Esophagus mucosa (tissue), 1 donor: ENCODE measurements around the gene TSG101. TPM values are rescaled to one million over a fixed set of nuclear protein-coding genes. Genes with fewer than 3 reads are reported as not detected.

Experiments
- ATAC-seq: fragments of 200-7000 bp; cut with Tn5 transposase; one replicate; pipeline ENCODE4 v1.9.1; 2020
- total RNA-seq: library from RNA; stranded (reverse); gene quantifications from one replicate; pipeline ENCODE4 v1.2.4, GENCODE V29; 2023
- donor health status: DM: yes; HTN: yes; CAD: no.

TSG101 gene
- 52.9 TPM for total RNA-seq

- ATAC-seq = peak; percentile 96
These were observed at the start of gene TSG101 for GRCh38 chr11:18526521-18527296. Gene TSG101, minus strand, starts transcription at chr11:18526942. Its CDS starts 126 bp downstream, at chr11:18526816.

- ATAC-seq = no peak
These were observed 48.6 kb upstream of the TSG101 start for GRCh38 chr11:18575361-18575760.

GRCh38 chr11:18567081-18567480 lies 40.3 kb upstream of the TSG101 start:
- no peak for ATAC-seq

GRCh38 chr11:18566406-18566805 lies 39.7 kb upstream of the TSG101 start:
- no peak for ATAC-seq

GRCh38 chr11:18564149-18564548 lies 37.4 kb upstream of the TSG101 start:
- ATAC-seq = no peak

- no peak for ATAC-seq
These were observed 36.5 kb upstream of the TSG101 start for GRCh38 chr11:18563090-18563730.

- no peak for ATAC-seq
These were observed 21.3 kb upstream of the TSG101 start for GRCh38 chr11:18548001-18548400.

GRCh38 chr11:18540207-18541009 lies 13.7 kb upstream of the TSG101 start:
- peak; percentile 65 for ATAC-seq

GRCh38 chr11:18536209-18536608 lies 9.5 kb upstream of the TSG101 start:
- ATAC-seq = peak; percentile 32

GRCh38 chr11:18534245-18534644 lies 7.5 kb upstream of the TSG101 start:
- ATAC-seq = no peak

- ATAC-seq = no peak
These were observed 6.6 kb upstream of the TSG101 start for GRCh38 chr11:18533365-18533764.

GRCh38 chr11:18527512-18527911 lies 770 bp upstream of the TSG101 start:
- ATAC-seq = peak; percentile 62

GRCh38 chr11:18526130-18526520 lies 617 bp downstream of the TSG101 start:
- no peak for ATAC-seq

- no peak for ATAC-seq
These were observed 2.5 kb downstream of the TSG101 start for GRCh38 chr11:18524248-18524647.

GRCh38 chr11:18523084-18523483 lies 3.7 kb downstream of the TSG101 start:
- no peak for ATAC-seq

GRCh38 chr11:18522388-18522787 lies 4.4 kb downstream of the TSG101 start:
- ATAC-seq = no peak

GRCh38 chr11:18521122-18521521 lies 5.6 kb downstream of the TSG101 start:
- ATAC-seq = no peak

GRCh38 chr11:18502352-18502751 lies 24.4 kb downstream of the TSG101 start:
- no peak for ATAC-seq

- no peak for ATAC-seq
These were observed 25.1 kb downstream of the TSG101 start for GRCh38 chr11:18501629-18502028.

GRCh38 chr11:18498039-18498438 lies 28.7 kb downstream of the TSG101 start:
- no peak for ATAC-seq

- ATAC-seq = no peak
These were observed 31.0 kb downstream of the TSG101 start for GRCh38 chr11:18495703-18496102.

GRCh38 chr11:18495271-18495670 lies 31.5 kb downstream of the TSG101 start:
- no peak for ATAC-seq

GRCh38 chr11:18493310-18493709 lies 33.4 kb downstream of the TSG101 start:
- no peak for ATAC-seq
